SK-N-SH treated with all-trans-retinoic acid at 6 μM for 48 hours (cell line): Measurements from ENCODE around the gene PTPRG.
A peak's percentile ranks its signal among the peaks of the same experiment; 100 is the strongest.

Experiments
- ATAC-seq: fragments of 200-7000 bp; cut with Tn5 transposase; 3 replicates; pipeline ENCODE4 v1.9.1; 2020; ENCODE audit warnings: mild to moderate bottlenecking, moderate library complexity
- ARNTL ChIP-seq: fragments of 450-650 bp; formaldehyde crosslinking; IDR thresholded peaks from 2 replicates; pipeline ENCODE4 v1.5.0; 2020; ENCODE audit warnings: low read depth, mild to moderate bottlenecking, moderate library complexity, borderline replicate concordance
- BACH2 ChIP-seq: fragments of 250-450 bp; sonication (Bioruptor Pico); IDR thresholded peaks from 2 replicates; pipeline ENCODE4 v1.9.0; 2021; ENCODE audit warnings: mild to moderate bottlenecking, borderline replicate concordance
- CSDC2 ChIP-seq: fragments of 250-450 bp; sonication (Bioruptor Pico); IDR thresholded peaks from 2 replicates; pipeline ENCODE4 v1.5.0; 2020; ENCODE audit warnings: mild to moderate bottlenecking, moderate library complexity
- ESRRG ChIP-seq: fragments of 250-450 bp; sonication (Bioruptor Pico); IDR thresholded peaks from 2 replicates; pipeline ENCODE4 v1.6.1; 2021; ENCODE audit warnings: mild to moderate bottlenecking
- GLIS3 ChIP-seq: fragments of 250-450 bp; sonication (Bioruptor Pico); IDR thresholded peaks from 2 replicates; pipeline ENCODE4 v1.5.0; 2020; ENCODE audit warnings: mild to moderate bottlenecking, moderate library complexity
- OSR1 ChIP-seq: fragments of 250-450 bp; sonication (Bioruptor Pico); IDR thresholded peaks from 2 replicates; pipeline ENCODE4 v1.8.0; 2022; ENCODE audit warnings: moderate library complexity, mild to moderate bottlenecking, inconsistent platforms
- PPARA ChIP-seq: fragments of 250-450 bp; sonication (Bioruptor Pico); IDR thresholded peaks from 2 replicates; pipeline ENCODE4 v1.5.0; 2020; ENCODE audit warnings: mild to moderate bottlenecking, borderline replicate concordance
- RARB ChIP-seq: fragments of 250-450 bp; sonication (Bioruptor Pico); IDR thresholded peaks from 2 replicates; pipeline ENCODE4 v1.8.0; 2021; ENCODE audit warnings: mild to moderate bottlenecking, moderate library complexity
- SNAI2 ChIP-seq: fragments of 250-450 bp; sonication (Bioruptor Pico); IDR thresholded peaks from 2 replicates; pipeline ENCODE4 v1.5.0; 2020; ENCODE audit warnings: mild to moderate bottlenecking, moderate library complexity
- TCF4 ChIP-seq: fragments of 250-450 bp; sonication (Bioruptor Pico); IDR thresholded peaks from 2 replicates; pipeline ENCODE4 v1.8.0; 2021; ENCODE audit warnings: mild to moderate bottlenecking, moderate library complexity, borderline replicate concordance
- TOX ChIP-seq: fragments of 250-450 bp; sonication (Bioruptor Pico); IDR thresholded peaks from 2 replicates; pipeline ENCODE4 v1.8.0; 2021; ENCODE audit warnings: mild to moderate bottlenecking, moderate library complexity, borderline replicate concordance
- ZC3H10 ChIP-seq: fragments of 250-450 bp; sonication (Bioruptor Pico); IDR thresholded peaks from 2 replicates; pipeline ENCODE4 v1.5.1; 2021; ENCODE audit warnings: mild to moderate bottlenecking, moderate library complexity
- ZFP3 ChIP-seq: fragments of 250-450 bp; sonication (Bioruptor Pico); IDR thresholded peaks from 2 replicates; pipeline ENCODE4 v1.5.0; 2020; ENCODE audit warnings: mild to moderate bottlenecking, moderate library complexity
- ZFP30 ChIP-seq: fragments of 450-650 bp; formaldehyde crosslinking; IDR thresholded peaks from 2 replicates; pipeline ENCODE4 v1.5.0; 2022; ENCODE audit warnings: mild to moderate bottlenecking, moderate library complexity
- ZNF70 ChIP-seq: fragments of 450-650 bp; formaldehyde crosslinking; IDR thresholded peaks from 2 replicates; pipeline ENCODE4 v1.5.0; 2020; ENCODE audit warnings: mild to moderate bottlenecking, moderate library complexity
- TF ChIP-seq, protein P1 (sequence below): fragments of 250-450 bp; sonication (Bioruptor Pico); IDR thresholded peaks from 2 replicates; pipeline ENCODE4 v1.5.1; 2021; ENCODE audit warnings: mild to moderate bottlenecking, moderate library complexity
- TF ChIP-seq, protein P2 (sequence below): fragments of 250-450 bp; sonication (Bioruptor Pico); IDR thresholded peaks from 2 replicates; pipeline ENCODE4 v1.8.0; 2021; ENCODE audit warnings: low read depth, mild to moderate bottlenecking, moderate library complexity, borderline replicate concordance
- TF ChIP-seq, protein P3 (sequence below): fragments of 250-450 bp; sonication (Bioruptor Pico); IDR thresholded peaks from 2 replicates; pipeline ENCODE4 v1.5.1; 2020; ENCODE audit warnings: low read depth, mild to moderate bottlenecking, moderate library complexity
- TF ChIP-seq, protein P4 (sequence below): fragments of 250-450 bp; sonication (Bioruptor Pico); IDR thresholded peaks from 2 replicates; pipeline ENCODE4 v1.5.0; 2020; ENCODE audit warnings: mild to moderate bottlenecking, moderate library complexity
- TF ChIP-seq, protein P5 (sequence below): fragments of 250-450 bp; sonication (Bioruptor Pico); IDR thresholded peaks from 2 replicates; pipeline ENCODE4 v1.8.0; 2020; ENCODE audit warnings: mild to moderate bottlenecking, moderate library complexity, borderline replicate concordance

Gene PTPRG

GRCh38 chr3:61935814-61936213 lies 374.4 kb downstream of the PTPRG start:
- no peak for ATAC-seq
- no peak for TF ChIP-seq CSDC2 (CRISPR knock-in tag)
- no peak for TF ChIP-seq BACH2 (CRISPR knock-in tag)
- no peak for TF ChIP-seq SNAI2 (CRISPR knock-in tag)
- TF ChIP-seq, all 23 proteins: peak for 0

DNA sequence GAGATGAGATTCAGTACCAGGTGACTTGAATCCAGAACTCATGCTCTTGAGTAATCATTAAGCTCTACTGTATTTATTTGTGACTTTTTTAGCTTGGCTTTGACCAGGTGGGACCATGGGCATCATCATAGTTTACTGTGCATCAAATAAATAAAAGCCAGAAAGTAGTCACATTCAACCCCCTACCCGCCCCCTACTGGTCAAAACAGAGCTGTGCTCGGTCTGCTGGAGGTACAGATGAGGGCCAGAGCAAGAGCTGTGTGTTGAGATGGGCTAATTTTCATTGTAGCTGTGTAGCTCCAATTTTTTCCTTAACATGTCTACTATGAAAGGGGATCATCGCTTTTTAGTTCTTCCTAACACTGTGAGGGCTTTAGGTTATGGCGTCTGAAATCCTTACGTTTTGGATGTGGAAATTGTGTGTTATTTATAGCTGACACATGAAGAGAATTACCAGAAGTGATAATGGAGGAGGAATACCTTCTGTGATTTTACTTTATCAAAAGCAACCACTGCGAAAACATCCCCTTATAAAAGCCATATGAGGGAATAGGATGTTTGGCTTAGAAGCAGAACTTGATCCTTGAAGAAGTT lies 375.1 kb downstream of the PTPRG start:
- TF ChIP-seq ZNF70 (CRISPR knock-in tag) (no peak), ZFP30 (CRISPR knock-in tag) (no peak), TCF4 (no peak), PPARA (CRISPR knock-in tag) (no peak), ZFP3 (CRISPR knock-in tag) (no peak), OSR1 (CRISPR knock-in tag) (no peak), ZC3H10 (CRISPR knock-in tag) (no peak), GLIS3 (CRISPR knock-in tag) (no peak), ARNTL (CRISPR knock-in tag) (no peak), SNAI2 (CRISPR knock-in tag) (no peak), RARB (CRISPR knock-in tag) (no peak), TOX (CRISPR knock-in tag) (no peak), BACH2 (CRISPR knock-in tag) (no peak), ESRRG (no peak), CSDC2 (CRISPR knock-in tag) (no peak)
- TF ChIP-seq, protein P1, sequence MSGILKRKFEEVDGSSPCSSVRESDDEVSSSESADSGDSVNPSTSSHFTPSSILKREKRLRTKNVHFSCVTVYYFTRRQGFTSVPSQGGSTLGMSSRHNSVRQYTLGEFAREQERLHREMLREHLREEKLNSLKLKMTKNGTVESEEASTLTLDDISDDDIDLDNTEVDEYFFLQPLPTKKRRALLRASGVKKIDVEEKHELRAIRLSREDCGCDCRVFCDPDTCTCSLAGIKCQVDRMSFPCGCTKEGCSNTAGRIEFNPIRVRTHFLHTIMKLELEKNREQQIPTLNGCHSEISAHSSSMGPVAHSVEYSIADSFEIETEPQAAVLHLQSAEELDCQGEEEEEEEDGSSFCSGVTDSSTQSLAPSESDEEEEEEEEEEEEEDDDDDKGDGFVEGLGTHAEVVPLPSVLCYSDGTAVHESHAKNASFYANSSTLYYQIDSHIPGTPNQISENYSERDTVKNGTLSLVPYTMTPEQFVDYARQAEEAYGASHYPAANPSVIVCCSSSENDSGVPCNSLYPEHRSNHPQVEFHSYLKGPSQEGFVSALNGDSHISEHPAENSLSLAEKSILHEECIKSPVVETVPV: no peak
- TF ChIP-seq, protein P2, sequence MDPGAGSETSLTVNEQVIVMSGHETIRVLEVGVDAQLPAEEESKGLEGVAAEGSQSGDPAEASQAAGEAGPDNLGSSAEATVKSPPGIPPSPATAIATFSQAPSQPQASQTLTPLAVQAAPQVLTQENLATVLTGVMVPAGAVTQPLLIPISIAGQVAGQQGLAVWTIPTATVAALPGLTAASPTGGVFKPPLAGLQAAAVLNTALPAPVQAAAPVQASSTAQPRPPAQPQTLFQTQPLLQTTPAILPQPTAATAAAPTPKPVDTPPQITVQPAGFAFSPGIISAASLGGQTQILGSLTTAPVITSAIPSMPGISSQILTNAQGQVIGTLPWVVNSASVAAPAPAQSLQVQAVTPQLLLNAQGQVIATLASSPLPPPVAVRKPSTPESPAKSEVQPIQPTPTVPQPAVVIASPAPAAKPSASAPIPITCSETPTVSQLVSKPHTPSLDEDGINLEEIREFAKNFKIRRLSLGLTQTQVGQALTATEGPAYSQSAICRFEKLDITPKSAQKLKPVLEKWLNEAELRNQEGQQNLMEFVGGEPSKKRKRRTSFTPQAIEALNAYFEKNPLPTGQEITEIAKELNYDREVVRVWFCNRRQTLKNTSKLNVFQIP (CRISPR knock-in tag): no peak
- TF ChIP-seq, protein P3, sequence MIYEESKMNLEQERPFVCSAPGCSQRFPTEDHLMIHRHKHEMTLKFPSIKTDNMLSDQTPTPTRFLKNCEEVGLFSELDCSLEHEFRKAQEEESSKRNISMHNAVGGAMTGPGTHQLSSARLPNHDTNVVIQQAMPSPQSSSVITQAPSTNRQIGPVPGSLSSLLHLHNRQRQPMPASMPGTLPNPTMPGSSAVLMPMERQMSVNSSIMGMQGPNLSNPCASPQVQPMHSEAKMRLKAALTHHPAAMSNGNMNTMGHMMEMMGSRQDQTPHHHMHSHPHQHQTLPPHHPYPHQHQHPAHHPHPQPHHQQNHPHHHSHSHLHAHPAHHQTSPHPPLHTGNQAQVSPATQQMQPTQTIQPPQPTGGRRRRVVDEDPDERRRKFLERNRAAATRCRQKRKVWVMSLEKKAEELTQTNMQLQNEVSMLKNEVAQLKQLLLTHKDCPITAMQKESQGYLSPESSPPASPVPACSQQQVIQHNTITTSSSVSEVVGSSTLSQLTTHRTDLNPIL (CRISPR knock-in tag): no peak
- TF ChIP-seq, protein P4, sequence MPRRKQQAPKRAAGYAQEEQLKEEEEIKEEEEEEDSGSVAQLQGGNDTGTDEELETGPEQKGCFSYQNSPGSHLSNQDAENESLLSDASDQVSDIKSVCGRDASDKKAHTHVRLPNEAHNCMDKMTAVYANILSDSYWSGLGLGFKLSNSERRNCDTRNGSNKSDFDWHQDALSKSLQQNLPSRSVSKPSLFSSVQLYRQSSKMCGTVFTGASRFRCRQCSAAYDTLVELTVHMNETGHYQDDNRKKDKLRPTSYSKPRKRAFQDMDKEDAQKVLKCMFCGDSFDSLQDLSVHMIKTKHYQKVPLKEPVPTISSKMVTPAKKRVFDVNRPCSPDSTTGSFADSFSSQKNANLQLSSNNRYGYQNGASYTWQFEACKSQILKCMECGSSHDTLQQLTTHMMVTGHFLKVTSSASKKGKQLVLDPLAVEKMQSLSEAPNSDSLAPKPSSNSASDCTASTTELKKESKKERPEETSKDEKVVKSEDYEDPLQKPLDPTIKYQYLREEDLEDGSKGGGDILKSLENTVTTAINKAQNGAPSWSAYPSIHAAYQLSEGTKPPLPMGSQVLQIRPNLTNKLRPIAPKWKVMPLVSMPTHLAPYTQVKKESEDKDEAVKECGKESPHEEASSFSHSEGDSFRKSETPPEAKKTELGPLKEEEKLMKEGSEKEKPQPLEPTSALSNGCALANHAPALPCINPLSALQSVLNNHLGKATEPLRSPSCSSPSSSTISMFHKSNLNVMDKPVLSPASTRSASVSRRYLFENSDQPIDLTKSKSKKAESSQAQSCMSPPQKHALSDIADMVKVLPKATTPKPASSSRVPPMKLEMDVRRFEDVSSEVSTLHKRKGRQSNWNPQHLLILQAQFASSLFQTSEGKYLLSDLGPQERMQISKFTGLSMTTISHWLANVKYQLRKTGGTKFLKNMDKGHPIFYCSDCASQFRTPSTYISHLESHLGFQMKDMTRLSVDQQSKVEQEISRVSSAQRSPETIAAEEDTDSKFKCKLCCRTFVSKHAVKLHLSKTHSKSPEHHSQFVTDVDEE (CRISPR knock-in tag): no peak
- TF ChIP-seq, protein P5, sequence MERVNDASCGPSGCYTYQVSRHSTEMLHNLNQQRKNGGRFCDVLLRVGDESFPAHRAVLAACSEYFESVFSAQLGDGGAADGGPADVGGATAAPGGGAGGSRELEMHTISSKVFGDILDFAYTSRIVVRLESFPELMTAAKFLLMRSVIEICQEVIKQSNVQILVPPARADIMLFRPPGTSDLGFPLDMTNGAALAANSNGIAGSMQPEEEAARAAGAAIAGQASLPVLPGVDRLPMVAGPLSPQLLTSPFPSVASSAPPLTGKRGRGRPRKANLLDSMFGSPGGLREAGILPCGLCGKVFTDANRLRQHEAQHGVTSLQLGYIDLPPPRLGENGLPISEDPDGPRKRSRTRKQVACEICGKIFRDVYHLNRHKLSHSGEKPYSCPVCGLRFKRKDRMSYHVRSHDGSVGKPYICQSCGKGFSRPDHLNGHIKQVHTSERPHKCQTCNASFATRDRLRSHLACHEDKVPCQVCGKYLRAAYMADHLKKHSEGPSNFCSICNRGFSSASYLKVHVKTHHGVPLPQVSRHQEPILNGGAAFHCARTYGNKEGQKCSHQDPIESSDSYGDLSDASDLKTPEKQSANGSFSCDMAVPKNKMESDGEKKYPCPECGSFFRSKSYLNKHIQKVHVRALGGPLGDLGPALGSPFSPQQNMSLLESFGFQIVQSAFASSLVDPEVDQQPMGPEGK (CRISPR knock-in tag): no peak
- peak; percentile 75 for ATAC-seq

GRCh38 chr3:61937477-61937876 lies 376.1 kb downstream of the PTPRG start:
- ATAC-seq: no peak
- TF ChIP-seq, protein P1: no peak
- TF ChIP-seq, protein P2 (CRISPR knock-in tag): no peak
- no peak for TF ChIP-seq CSDC2 (CRISPR knock-in tag)
- TF ChIP-seq ZFP3 (CRISPR knock-in tag): no peak
